Right ventricle myocardium superior (tissue), 1 donor: ENCODE results near the gene NR2F6. TPM values are rescaled to one million over a fixed set of nuclear protein-coding genes. Genes with fewer than 3 reads are reported as not detected.

Experiments used
- ATAC-seq: fragments of 200-7000 bp; cut with Tn5 transposase; one replicate; pipeline ENCODE4 v1.9.1; 2020; ENCODE audit warnings: mild to moderate bottlenecking; ENCODE audit not compliant: poor library complexity
- DNase-seq: peaks from one replicate; pipeline ENCODE4 v3.0.0-alpha.2; 2020
- intact Hi-C: fragments of 100-400 bp; cut with DNase I; formaldehyde crosslinking; loops from one replicate; pipeline ENCODE4 v1.11.2; 2022
- total RNA-seq: library from RNA; stranded (reverse); fragmentation: NEBNext Ultra II Directional; extraction: Animal tissue kit (Norgen Biotek cat#: 25700); gene quantifications from one replicate; pipeline ENCODE4 v1.2.1, GENCODE V29; 2021
- donor health status: DM: no; HTN: yes; CAD: no; lungs with severe emphysema.

The NR2F6 gene
- total RNA-seq, 1 donor from 2014 or later, result 77.3 TPM

DNA sequence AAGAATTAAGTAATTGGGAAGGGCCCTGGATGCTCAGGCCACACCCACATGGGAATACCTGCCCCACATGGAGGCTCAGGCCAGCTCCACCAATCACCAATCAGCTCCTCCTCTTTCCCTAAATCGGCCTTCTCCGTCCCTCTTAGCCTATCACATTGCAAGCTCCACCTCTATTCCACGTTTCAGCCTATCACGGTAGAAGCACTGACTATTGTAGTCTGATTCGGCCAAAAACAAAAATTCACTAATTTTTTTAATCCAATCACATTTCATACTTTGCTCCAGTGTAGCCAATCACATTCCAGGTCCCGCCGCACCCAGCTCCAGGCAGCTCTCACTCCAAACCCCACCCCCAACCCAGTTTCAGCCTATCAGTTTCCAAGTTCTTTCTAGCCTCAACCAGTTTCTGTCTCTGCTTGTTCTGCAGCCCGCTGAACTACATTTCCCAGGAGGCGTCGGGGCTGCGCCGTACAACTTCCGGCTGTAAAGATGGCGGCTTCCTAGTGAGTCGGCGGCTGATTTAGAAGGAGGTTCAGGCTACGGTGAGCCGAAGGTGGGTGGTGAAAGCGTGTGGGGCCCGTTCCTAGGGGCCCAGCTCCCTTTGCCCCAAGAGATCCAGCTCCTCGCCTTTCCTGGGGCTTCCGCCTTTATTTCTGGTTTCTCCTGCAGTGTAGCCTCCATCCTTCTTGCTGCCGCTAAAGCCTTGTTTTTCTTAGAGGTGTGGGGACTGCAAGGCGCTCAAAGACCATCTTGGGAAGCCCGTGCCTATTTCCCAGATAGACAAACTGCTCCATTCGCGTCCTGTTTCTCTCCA lies 21.5 kb upstream of the NR2F6 start, which contains the start of gene BABAM1:
Gene BABAM1 (plus strand): TSS at position 469 of the 814 bp plus-strand sequence. CDS start 1,364 bp downstream, outside the sequence.
- peak; percentile 97 for ATAC-seq
- intact Hi-C loops, result no loop called here

DNA sequence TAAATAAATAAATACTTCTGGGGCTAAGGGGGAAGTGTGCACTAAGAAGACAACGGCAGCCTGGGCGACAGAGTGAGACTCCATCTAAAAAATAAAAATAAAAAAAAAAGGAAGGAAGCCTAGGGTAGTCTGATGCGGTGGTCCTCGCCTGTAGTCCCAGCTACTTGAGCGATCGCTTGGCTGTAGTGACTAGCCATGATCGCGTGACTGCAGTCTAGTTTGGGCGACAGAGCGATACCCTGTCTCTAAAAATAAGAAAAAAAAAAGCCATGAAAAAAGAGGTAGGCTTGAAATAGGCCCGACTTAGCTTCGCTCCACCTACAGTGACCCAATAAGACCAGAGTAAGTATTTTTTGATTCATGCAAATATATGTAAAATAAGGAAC lies 20.9 kb upstream of the NR2F6 start:
- intact Hi-C loops, result no loop called here
- ATAC-seq (no peak), DNase-seq (no peak)

More for the DNA sequence above, 21.5 kb upstream of the NR2F6 start, which contains the start of gene BABAM1:
- DNase-seq, result peak; percentile 95

DNA sequence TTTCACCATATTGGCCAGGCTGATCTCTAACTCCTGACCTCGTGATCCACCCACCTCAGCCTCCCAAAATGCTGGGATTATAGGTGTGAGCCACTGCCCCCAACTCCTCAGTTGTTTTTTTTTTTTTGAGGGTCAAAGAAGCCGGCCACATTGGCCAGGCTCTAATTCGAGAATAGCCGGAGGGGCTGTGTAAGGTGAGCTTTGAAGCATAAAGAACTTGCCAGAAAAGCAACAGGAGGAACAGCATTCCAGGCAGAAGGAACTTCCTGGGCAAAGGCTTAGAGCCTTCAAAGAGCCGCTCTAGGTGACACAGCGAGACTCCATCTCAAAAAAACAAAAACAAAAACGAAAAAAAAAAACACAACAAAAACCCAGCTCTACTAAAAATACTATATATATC lies 20.3 kb upstream of the NR2F6 start:
- DNase-seq (no peak), ATAC-seq (no peak)
- intact Hi-C loops, result no loop called here

DNA sequence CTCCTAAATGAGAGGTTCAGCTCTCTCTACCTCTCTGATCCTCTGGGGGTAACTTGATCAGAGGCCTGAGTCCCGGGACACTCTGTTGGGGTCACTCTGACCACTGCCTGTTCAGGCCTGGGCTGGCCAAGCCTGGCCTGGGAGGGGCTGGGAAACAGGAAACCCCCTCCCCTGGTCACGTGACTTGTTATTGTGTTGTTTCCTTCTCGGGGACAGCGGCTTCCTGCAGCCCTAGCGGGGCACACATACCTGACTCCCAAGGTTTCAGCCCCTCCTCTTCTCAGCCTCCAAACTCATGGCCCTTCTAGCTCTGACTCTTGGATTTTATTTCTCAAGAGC lies 18.9 kb upstream of the NR2F6 start, which contains the start of gene USHBP1:
Gene USHBP1 (minus strand): TSS at position 105 of the 339 bp plus-strand sequence. CDS start 446 bp downstream, outside the sequence.
- intact Hi-C loops, result no loop called here
- ATAC-seq (no peak), DNase-seq (peak; percentile 53)

DNA sequence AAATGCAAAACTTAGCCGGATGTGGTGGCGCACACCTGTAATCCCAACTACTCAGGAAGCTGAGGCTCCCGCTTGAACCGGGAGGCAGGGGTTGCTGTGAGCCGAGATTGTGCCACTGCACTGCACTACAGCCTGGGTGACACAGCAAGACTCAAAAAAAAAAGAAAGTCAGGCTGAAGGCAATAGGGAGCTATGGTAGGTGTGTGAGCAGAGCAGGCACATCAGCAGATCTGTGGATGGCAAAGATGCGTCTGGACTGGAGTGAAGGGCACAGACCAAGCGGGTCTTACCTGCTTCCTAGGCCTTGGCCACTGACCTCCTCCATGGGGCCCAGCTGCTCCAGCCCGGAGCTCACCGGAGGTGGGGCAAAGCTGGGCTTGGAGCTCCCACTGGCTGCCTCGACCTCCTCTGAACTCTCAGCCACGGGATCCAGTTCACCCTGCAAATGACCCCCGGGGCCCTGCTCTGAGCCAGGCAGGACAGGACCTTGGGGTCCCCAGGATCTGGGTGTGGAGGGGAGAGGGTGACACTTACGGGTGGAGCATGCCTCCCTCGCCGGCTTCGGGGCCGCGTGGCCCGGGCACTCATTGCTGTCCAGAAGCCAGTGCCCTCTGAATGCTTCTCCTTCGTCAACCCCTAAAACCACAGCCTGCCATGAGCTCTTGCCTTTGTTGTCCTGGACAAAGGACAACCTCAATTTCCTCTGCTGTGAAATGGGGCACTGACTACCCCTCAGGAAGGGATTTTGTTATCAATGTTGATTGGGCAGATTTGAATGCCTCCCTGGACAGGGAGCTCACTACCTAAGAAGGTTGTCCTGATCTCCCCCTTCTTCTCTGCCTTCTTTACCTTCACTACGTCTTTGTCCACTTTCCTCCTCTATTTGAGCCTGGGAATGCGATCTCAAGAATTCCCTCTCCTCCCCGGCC lies 18.3 kb upstream of the NR2F6 start:
- no peak for ATAC-seq
- intact Hi-C loops, result no loop called here
- no peak for DNase-seq

DNA sequence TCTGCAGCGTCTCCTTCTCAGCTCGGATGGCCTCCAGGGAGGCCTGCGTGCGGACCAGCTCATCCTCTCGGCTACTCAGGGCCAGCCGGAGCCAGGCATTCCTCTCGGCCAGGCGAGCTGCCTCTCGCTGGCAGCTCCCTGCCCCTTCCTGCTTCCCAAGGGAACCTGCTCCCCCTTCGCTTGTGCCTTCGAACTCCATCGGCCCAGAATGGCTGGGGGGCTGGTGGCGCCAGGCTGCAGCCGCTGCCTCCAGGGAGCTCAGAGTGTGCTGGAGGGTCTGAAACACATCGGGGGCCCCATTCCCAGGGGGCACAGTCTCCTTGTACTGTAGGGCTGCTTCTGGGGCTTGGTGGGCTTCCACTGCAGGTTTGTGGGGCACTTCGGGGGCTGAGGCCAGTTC lies 16.8 kb upstream of the NR2F6 start:
- DNase-seq, result no peak
- intact Hi-C loops, result no loop called here
- ATAC-seq, result no peak

DNA sequence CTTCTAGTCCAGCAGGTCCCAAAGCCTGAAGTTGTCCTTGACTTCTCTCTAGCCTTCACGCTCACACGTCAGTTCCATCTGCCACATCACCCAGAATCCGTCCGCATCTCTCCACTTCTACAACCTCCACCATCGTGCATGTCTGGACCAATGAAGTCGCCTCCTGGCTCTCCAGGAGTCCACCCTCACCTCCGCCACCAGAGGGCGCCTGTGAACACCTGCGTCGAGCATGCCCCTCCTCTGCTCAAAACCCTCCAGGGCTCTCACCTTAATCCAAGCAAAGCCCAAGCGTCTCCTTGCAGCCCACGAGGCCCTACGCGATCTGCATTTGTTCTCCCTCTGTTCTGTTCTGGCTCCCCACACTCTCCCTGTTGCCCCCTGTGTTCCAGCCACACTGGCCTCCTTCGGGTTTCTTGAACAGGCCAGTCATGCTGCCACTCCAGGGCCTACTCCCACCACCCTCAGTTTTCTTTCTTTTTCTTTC lies 15.2 kb upstream of the NR2F6 start:
- peak; percentile 91 for ATAC-seq
- peak; percentile 89 for DNase-seq
- intact Hi-C loops, result no loop called here

DNA sequence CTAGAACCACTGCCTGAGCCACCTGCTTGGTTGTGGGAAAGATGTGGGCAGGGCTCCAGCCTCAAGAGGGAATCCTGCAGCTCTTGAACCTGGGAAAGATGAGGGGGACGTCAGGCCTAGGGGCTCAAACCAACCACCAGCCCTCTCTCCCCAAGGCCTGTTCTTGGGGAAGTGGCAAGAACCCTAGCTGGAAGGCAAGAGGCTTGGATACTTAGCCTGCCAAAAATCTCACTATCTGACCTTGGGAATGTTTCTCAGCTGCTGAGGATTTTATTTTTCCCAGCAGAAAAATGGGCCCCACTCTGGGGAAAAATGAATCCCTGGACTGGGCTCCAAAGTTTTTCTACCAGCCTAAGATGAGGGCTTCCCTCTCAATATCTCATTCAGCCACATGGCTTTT lies 14.2 kb upstream of the NR2F6 start:
- ATAC-seq (no peak), DNase-seq (no peak)
- intact Hi-C loops, result no loop called here

DNA sequence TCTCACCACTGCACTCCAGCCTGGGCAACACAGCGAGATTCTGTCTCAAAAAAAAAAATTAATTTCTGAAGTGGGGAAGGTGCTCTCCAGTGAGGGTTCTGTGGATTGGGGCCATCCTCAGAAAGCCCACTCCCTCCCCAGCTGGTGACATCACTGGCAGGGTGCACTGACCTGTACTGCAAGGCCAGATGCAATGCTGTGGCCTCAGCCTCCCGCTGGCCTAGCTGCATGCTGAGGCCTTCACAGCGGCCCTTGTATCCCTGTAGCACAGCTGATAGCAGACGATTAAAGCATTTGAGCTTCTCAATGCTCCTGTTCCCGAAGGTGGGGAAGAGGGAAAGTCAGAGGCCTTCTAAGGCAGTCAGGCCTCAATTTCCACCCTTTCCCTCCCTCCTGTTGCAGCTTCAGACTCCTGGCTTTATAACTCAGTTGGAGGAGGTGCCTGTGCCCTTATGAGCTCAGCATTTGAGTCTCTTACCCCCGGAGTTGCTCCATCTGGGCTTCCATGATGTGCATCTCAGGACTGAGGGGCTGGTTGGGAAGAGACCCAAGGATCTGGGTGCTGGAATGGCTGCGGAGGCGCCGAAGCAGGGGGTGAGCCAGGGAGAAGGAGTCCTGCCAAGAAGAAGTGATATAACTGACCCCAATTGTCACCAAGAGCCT lies 13.5 kb upstream of the NR2F6 start:
- ATAC-seq (no peak), DNase-seq (no peak)
- intact Hi-C loops, result no loop called here

DNA sequence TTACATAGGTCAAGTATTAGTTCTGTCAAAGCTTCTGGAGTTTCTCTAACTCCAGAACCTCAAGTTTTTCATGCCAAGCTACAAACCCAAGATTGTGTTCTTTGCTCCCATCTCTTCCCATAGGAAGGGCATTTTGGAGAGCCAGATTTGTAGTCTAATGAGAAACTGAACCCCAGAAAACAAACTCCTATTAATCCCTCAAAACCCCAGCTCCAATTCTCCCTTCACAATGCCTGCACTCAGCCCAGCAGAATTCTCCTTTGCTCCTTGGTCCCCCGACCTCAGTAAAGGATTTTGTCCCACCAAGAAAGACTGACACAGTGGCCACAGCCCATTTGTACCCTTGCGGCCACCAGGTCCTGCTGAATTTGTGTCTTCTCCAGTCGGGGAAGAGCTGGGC lies 10.4 kb upstream of the NR2F6 start:
- ATAC-seq (no peak), DNase-seq (no peak)
- intact Hi-C loops, result no loop called here

DNA sequence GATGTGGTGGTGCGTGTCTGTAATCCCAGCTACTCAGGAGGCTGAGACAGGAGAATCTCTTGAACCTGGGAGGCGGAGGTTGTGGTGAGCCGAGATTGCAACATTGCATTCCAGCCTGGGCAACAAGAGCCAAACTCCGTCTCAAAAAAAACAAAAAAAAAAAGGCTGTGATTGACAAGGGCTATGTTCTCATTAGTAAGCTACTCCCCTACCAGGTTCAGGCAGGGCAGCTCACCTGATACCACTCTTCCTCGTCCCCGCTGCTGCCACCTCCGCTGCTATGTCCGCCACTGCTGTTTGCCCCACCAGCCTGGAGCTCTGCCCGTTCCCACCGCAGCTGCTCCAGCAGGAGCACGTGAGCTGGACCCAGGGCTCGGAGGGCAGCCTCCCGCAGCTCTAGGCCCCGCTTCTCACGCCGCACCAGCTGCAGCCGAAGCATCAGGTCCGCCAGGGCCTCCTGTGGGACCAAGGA lies 9.5 kb upstream of the NR2F6 start:
- intact Hi-C loops, result no loop called here
- DNase-seq, result no peak

DNA sequence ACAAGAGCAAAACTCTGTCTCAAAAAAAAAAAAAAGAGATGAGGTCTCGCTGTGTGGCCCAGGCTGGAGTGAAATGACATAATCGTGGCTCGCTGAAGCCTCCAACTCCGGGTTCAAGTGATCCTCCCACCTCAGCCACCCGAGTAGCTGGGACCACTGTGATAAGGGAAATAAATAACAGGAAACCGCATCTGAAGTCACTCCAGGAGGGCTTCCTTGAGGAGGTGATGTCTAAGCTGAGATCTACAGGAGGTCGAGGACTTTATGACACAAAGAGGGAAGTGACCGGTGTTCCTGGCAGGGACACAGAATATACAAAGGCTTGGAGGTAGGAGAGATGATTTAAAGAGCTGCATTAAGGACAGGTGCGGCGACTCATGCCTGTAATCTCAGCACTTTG lies 8.9 kb upstream of the NR2F6 start:
- intact Hi-C loops, result no loop called here
- DNase-seq, result no peak
- no peak for ATAC-seq

More for the DNA sequence above, 9.5 kb upstream of the NR2F6 start:
- no peak for ATAC-seq

DNA sequence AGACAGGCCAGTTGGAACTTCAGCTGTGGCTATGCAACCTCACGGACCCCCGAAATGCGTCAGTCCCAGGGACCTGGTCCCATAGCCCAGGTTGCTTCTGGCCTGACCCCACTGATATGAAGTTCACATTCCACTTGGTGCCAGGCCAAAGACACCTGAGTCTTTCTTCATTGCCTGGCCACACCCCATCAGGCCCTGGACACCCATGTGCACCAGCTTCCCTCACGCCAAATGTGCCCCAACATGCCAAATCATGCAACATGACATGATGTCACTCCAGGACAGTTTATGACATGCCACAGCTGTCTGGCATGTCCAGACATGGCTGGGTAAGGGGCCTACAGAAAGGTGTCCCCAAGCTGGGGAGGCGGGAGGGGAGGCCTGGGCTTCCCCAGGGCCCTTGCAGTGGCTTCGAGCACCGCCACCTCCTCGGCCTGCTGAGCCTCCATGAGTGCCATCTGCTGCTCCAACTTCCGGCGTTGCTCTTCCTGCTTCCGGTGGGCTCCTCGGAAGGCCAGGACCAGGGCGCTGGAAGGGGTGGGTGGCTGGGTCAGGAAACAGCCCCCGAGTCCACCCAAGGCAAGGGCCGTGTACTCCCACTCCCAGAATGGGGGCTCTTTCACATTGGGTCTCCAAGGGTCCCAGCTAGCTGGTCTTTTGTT lies 4.3 kb upstream of the NR2F6 start:
- DNase-seq, result no peak
- no peak for ATAC-seq
- intact Hi-C loops, result no loop called here

DNA sequence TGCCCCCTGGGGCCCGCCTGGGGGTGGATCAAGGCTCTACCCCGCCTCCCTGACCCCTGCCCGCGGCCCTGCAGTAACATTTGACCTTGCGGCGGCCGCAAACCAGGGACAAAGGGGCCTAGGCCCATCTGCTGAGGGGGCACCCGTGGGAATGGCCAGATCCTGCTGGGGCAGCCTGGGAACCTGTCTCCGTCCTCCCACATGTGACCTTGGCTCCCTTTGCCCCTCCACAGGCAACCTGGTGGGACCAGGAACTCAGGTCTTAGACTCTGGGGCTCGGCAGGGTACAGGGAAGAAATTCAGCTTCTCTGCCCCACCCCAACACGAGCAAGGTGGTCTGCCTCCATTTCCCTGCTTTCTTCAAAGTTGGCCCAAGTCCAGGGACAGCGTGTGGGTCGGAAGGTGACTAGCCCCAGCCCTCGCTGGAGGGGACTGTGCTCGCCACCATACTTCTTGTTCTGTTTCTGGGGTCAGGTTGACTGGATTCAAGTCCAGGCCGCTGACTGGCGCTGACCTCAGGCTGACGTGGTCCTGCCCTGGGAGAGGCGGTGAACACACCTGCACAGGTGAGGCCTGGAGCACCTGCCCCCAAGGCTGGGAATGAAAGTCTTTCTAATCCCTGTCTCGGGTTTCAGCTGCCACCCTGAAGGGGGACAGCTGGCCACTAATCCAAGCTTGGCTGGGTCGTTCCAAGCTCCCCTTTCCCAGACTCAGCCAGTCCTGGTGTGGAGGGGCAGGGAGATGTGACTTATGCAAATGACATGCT lies 2.5 kb upstream of the NR2F6 start:
- no peak for ATAC-seq
- no peak for DNase-seq
- intact Hi-C loops, result no loop called here

DNA sequence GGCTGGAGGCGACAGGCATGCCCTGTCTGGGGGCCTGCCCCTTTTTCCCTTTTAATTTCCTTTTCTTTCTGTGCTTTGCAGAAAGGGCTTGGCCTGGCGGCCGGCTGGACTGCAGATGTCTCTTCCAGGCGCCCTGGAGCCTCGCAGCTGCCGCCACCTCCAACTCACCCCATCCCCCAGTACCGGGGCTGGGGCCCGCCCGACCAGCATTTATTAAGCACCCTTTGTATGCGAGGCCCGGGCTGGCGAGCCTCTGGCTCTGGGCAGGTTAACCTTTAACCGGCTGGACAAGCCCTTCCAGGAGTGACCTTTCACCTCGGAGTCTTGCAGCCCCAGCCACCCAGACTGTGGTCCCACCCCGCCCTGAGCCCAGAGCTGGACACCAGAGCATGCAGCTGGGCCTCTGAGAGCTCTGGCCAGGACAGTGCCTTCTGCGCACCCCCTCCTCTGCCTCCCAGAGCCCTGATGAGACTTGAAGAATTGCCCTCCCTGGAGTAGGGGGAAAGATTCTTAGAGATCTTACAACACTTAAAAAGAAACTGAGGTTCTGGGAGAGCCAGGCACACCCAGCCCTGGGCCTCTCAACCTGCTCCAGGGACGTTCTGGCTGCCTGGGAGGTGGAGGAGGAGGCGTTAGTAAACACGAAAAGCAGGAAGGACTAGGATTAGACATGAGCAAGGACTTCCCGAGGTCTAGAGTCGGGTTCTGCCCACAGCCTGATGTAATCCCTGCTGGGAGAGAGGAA lies 1.1 kb upstream of the NR2F6 start:
- intact Hi-C loops, result no loop called here
- ATAC-seq (peak; percentile 0), DNase-seq (no peak)

DNA sequence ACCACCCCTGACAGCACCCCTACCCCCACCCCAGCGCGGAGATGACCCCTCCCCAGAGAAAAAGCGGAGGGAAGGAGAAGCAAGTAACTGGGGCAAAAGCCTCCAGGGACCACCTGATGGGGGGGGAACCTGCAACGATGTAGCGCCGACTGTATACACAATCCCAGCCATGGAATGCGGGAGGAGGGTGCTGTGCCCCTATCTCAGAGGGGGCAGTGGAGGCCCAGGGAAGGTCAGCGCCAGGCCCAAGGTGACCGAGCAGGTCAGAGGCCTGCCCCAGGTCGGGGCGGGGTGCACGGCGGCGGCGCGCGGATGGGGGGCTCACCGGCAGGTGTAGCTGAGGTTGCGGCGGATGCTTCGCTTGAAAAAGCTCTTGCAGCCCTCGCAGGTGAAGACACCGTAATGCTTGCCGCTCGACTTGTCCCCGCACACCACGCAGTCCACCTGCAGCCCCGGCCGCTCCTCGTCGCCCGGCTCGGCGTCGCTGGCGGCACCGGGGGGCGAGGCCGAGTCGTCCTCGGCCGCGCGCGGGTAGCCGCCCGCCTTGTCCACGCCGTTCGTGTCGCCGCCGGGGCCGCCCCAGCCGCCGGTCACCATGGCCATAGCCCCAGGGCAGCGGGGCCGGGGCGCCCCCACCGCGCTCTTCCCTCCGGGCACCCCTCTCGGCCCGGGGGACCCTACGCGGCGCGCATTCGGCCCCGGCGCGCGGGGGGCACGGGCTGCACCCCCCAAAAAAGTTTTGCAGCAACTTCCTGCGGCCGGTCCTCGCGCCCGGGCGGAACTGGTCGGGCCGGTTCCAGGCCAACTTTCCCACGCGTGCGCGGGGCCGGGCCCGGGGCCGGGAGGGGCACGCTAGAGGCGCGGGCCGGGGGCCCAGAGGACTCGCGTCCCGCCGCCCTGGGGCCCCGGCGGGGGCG lies 843 bp downstream of the NR2F6 start:
- intact Hi-C loops, result no loop called here
- ATAC-seq (no peak), DNase-seq (peak; percentile 67)
